ENCODE data around the gene GH2.
"Not testable (repeated sequence)": the region's sequence is repeated elsewhere in the genome, so short reads cannot be mapped to it uniquely, and the experiment has no call there.

GRCh38 chr17:63894821-63895220 is 13.1 kb upstream of the GH2 start:
- not testable (repeated sequence) for TF ChIP-seq CTCF (conservative IDR thresholded peaks at IDR 0.05; ENCODE audit: low read depth in 2 of 2); EZH2 (IDR thresholded peaks at IDR 0.05; ENCODE audit: low read depth, unreplicated experiment); CREB1 (CRISPR knock-in tag; IDR thresholded peaks at IDR 0.05; ENCODE audit: low read depth); POLR2AphosphoS5 (IDR thresholded peaks at IDR 0.05; ENCODE audit: low read depth); EZH2phosphoT487 (IDR thresholded peaks at IDR 0.05; ENCODE audit: unreplicated experiment); STAT1 (IDR thresholded peaks at IDR 0.05; ENCODE audit: unreplicated experiment); JUNB (IDR thresholded peaks at IDR 0.05; ENCODE audit: unreplicated experiment); ZNF331 (CRISPR knock-in tag; IDR thresholded peaks at IDR 0.05; ENCODE audit: low read depth); NANOG (IDR thresholded peaks at IDR 0.05; ENCODE audit: borderline replicate concordance); ZNF114 (CRISPR knock-in tag; IDR thresholded peaks at IDR 0.05)
- TF ChIP-seq, protein P1, sequence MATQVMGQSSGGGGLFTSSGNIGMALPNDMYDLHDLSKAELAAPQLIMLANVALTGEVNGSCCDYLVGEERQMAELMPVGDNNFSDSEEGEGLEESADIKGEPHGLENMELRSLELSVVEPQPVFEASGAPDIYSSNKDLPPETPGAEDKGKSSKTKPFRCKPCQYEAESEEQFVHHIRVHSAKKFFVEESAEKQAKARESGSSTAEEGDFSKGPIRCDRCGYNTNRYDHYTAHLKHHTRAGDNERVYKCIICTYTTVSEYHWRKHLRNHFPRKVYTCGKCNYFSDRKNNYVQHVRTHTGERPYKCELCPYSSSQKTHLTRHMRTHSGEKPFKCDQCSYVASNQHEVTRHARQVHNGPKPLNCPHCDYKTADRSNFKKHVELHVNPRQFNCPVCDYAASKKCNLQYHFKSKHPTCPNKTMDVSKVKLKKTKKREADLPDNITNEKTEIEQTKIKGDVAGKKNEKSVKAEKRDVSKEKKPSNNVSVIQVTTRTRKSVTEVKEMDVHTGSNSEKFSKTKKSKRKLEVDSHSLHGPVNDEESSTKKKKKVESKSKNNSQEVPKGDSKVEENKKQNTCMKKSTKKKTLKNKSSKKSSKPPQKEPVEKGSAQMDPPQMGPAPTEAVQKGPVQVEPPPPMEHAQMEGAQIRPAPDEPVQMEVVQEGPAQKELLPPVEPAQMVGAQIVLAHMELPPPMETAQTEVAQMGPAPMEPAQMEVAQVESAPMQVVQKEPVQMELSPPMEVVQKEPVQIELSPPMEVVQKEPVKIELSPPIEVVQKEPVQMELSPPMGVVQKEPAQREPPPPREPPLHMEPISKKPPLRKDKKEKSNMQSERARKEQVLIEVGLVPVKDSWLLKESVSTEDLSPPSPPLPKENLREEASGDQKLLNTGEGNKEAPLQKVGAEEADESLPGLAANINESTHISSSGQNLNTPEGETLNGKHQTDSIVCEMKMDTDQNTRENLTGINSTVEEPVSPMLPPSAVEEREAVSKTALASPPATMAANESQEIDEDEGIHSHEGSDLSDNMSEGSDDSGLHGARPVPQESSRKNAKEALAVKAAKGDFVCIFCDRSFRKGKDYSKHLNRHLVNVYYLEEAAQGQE (IDR thresholded peaks at IDR 0.05; ENCODE audit: unreplicated experiment): not testable (repeated sequence)
- TF ChIP-seq, protein P2, sequence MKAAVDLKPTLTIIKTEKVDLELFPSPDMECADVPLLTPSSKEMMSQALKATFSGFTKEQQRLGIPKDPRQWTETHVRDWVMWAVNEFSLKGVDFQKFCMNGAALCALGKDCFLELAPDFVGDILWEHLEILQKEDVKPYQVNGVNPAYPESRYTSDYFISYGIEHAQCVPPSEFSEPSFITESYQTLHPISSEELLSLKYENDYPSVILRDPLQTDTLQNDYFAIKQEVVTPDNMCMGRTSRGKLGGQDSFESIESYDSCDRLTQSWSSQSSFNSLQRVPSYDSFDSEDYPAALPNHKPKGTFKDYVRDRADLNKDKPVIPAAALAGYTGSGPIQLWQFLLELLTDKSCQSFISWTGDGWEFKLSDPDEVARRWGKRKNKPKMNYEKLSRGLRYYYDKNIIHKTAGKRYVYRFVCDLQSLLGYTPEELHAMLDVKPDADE (IDR thresholded peaks at IDR 0.05): not testable (repeated sequence)
- TF ChIP-seq, protein P3, sequence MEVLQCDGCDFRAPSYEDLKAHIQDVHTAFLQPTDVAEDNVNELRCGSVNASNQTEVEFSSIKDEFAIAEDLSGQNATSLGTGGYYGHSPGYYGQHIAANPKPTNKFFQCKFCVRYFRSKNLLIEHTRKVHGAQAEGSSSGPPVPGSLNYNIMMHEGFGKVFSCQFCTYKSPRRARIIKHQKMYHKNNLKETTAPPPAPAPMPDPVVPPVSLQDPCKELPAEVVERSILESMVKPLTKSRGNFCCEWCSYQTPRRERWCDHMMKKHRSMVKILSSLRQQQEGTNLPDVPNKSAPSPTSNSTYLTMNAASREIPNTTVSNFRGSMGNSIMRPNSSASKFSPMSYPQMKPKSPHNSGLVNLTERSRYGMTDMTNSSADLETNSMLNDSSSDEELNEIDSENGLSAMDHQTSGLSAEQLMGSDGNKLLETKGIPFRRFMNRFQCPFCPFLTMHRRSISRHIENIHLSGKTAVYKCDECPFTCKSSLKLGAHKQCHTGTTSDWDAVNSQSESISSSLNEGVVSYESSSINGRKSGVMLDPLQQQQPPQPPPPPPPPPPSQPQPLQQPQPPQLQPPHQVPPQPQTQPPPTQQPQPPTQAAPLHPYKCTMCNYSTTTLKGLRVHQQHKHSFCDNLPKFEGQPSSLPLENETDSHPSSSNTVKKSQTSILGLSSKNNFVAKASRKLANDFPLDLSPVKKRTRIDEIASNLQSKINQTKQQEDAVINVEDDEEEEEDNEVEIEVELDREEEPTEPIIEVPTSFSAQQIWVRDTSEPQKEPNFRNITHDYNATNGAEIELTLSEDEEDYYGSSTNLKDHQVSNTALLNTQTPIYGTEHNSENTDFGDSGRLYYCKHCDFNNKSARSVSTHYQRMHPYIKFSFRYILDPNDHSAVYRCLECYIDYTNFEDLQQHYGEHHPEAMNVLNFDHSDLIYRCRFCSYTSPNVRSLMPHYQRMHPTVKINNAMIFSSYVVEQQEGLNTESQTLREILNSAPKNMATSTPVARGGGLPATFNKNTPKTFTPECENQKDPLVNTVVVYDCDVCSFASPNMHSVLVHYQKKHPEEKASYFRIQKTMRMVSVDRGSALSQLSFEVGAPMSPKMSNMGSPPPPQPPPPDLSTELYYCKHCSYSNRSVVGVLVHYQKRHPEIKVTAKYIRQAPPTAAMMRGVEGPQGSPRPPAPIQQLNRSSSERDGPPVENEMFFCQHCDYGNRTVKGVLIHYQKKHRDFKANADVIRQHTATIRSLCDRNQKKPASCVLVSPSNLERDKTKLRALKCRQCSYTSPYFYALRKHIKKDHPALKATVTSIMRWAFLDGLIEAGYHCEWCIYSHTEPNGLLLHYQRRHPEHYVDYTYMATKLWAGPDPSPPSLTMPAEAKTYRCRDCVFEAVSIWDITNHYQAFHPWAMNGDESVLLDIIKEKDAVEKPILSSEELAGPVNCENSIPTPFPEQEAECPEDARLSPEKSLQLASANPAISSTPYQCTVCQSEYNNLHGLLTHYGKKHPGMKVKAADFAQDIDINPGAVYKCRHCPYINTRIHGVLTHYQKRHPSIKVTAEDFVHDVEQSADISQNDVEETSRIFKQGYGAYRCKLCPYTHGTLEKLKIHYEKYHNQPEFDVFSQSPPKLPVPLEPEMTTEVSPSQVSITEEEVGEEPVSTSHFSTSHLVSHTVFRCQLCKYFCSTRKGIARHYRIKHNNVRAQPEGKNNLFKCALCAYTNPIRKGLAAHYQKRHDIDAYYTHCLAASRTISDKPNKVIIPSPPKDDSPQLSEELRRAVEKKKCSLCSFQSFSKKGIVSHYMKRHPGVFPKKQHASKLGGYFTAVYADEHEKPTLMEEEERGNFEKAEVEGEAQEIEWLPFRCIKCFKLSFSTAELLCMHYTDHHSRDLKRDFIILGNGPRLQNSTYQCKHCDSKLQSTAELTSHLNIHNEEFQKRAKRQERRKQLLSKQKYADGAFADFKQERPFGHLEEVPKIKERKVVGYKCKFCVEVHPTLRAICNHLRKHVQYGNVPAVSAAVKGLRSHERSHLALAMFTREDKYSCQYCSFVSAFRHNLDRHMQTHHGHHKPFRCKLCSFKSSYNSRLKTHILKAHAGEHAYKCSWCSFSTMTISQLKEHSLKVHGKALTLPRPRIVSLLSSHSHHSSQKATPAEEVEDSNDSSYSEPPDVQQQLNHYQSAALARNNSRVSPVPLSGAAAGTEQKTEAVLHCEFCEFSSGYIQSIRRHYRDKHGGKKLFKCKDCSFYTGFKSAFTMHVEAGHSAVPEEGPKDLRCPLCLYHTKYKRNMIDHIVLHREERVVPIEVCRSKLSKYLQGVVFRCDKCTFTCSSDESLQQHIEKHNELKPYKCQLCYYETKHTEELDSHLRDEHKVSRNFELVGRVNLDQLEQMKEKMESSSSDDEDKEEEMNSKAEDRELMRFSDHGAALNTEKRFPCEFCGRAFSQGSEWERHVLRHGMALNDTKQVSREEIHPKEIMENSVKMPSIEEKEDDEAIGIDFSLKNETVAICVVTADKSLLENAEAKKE (CRISPR knock-in tag; IDR thresholded peaks at IDR 0.05): not testable (repeated sequence)

All from GM23338 (cell line).